Tibial artery (tissue), 4 donors: ENCODE data around the gene ZDHHC12.

ENCODE experiments used
- DNase-seq, 2 donors: peaks; one replicate each; pipeline ENCODE4 v3.0.0-alpha.2; 2019
- H3K27ac ChIP-seq, 2 donors: fragments of 200-600 bp; sonication (generic) in 1 of 2; 1 replicate in 1 of 2; 2 replicates in 1 of 2; pipeline ENCODE4 v1.5.1; 2018 to 2019; ENCODE audit warnings: mild to moderate bottlenecking in 1 of 2
- H3K27me3 ChIP-seq, 2 donors: fragments of 200-600 bp; sonication (generic) in 1 of 2; one replicate each; pipeline versions ENCODE4 v1.5.1 to v1.6.0; 2016 to 2019
- H3K36me3 ChIP-seq, 3 donors: fragments of 200-600 bp; sonication (generic) in 2 of 3; one replicate each; pipeline ENCODE4 v1.5.1; 2016 to 2019; ENCODE audit warnings: mild to moderate bottlenecking in 2 of 3
- H3K4me1 ChIP-seq, 4 donors: fragments of 200-600 bp; sonication (generic) in 2 of 4; 1 replicate in 3 of 4; 2 replicates in 1 of 4; pipeline ENCODE4 v1.5.1; 2016 to 2019
- H3K4me3 ChIP-seq, 2 donors: fragments of 200-600 bp; sonication (generic) in 1 of 2; 1 replicate in 1 of 2; 2 replicates in 1 of 2; pipeline ENCODE4 v1.5.1; 2018 to 2019; ENCODE audit warnings: mild to moderate bottlenecking in 2 of 2
- H3K9me3 ChIP-seq, 3 donors: fragments of 200-600 bp; sonication (generic) in 1 of 3; one replicate each; pipeline ENCODE4 v1.5.1; 2016 to 2019
- intact Hi-C: fragments of 100-400 bp; cut with DNase I; formaldehyde crosslinking; loops from one replicate; pipeline ENCODE4 v1.15.0; 2023; ENCODE audit warnings: low total_unique reads
- TF ChIP-seq, protein P1 (sequence below), 2 experiments: fragments of 200-600 bp in 1 of 2; fragments of 450-650 bp in 1 of 2; IDR thresholded peaks; one replicate each; pipeline ENCODE4 v1.5.1; 2017 to 2019; ENCODE audit warnings: antibody characterized with exemption in 2 of 2, mild to moderate bottlenecking in 1 of 2, moderate library complexity in 1 of 2

Gene ZDHHC12

DNA sequence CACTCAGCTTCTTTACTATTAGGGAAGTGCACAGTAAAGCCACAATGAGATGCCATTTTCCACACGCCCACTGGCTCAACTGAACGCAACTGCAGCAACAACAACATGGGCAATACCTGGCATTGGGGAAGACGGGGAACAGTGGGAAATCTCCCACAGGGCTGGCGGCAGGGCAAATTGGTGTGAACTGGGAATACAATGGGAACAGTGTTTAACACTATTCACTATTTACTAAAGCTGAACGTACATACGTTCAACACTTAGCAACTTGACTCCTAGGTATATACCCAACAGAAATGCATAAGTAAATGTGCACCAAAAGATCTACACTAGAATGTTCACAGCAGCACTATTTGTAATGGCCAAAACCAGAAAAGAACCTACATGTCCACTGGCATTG lies 33.7 kb upstream of the ZDHHC12 start:
- no peaks in the 10 kb centered on the region for H3K9me3 ChIP-seq
- H3K27me3 ChIP-seq, result no peaks in the 10 kb centered on the region
- DNase-seq, result no peak
- H3K4me1 ChIP-seq, result no peaks in the 10 kb centered on the region
- intact Hi-C loops, result no loop called here
- H3K4me3 ChIP-seq, result no peak overlapping the region
- TF ChIP-seq, protein P1, sequence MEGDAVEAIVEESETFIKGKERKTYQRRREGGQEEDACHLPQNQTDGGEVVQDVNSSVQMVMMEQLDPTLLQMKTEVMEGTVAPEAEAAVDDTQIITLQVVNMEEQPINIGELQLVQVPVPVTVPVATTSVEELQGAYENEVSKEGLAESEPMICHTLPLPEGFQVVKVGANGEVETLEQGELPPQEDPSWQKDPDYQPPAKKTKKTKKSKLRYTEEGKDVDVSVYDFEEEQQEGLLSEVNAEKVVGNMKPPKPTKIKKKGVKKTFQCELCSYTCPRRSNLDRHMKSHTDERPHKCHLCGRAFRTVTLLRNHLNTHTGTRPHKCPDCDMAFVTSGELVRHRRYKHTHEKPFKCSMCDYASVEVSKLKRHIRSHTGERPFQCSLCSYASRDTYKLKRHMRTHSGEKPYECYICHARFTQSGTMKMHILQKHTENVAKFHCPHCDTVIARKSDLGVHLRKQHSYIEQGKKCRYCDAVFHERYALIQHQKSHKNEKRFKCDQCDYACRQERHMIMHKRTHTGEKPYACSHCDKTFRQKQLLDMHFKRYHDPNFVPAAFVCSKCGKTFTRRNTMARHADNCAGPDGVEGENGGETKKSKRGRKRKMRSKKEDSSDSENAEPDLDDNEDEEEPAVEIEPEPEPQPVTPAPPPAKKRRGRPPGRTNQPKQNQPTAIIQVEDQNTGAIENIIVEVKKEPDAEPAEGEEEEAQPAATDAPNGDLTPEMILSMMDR (IDR thresholded peaks at IDR 0.05), result no peak
- H3K27ac ChIP-seq, result no peak overlapping the region
- H3K36me3 ChIP-seq, result peaks cover 13 to 38% (median 24%) of the 10 kb centered on the region in 3 donors

DNA sequence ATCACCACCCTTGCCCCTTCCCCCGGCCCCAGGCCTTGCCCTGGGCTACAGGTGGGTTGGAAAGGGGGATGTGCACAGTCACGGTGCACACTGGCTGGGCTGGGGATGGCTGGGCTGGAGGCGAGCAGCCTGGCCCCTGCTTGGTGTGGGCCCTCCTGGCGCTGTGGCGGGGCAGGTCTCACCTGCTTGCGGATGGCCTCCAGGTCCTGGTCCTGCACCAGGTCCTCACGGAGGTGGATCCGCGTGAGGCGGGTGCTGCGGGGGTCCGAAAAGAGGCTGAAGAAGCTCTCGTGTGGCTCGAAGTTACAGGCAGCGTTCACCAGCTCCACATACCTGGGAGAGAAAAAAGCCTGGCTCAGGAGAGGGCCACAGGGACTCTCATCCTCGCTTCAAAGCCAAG lies 29.7 kb upstream of the ZDHHC12 start:
- peaks cover 40 to 64% (median 53%) of the 10 kb centered on the region in 3 donors for H3K36me3 ChIP-seq
- no peak overlapping the region for H3K27ac ChIP-seq
- TF ChIP-seq, protein P1 (IDR thresholded peaks at IDR 0.05), result no peak
- DNase-seq, result no peak
- intact Hi-C loops, result no loop called here
- no peaks in the 10 kb centered on the region for H3K4me1 ChIP-seq
- H3K4me3 ChIP-seq, result no peak overlapping the region
- H3K27me3 ChIP-seq, result no peaks in the 10 kb centered on the region
- H3K9me3 ChIP-seq, result no peaks in the 10 kb centered on the region

DNA sequence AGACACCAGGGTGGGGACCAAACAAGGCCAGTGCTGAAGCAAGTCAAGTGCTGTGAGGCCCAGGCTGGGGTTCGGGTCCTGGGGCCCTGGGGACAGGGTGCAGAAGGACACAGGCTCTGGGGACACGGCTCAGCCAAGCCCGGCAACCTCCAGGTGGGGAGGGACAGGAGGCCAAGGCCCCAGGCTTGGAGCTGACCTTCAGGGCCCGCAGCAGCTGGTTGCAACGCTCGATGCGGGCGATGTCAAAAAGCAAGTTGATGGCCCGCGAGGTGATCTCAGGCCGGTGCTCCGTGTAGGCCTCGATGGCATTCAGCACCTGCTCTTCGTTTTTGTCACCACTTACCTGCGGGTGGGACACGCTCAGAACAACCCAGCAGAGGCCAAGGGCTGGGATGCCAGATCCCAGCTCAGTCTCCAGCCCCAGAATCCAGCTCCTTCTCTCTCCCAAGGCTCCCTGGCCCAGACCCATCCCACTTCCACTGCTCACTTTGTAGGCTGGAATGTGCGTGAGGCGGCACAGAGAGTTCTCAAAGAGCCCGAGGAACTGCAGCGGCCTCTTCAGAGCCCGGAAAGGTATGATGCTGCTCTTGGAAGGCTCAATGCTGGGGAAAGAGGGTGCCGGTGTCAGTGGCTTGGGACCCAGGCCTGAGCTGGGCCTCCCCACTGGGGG lies 27.1 kb upstream of the ZDHHC12 start:
- Histone ChIP-seq H3K27me3 (no peaks in the 10 kb centered on the region), H3K27ac (no peak overlapping the region), H3K4me3 (no peak overlapping the region), H3K4me1 (no peaks in the 10 kb centered on the region), H3K9me3 (no peaks in the 10 kb centered on the region), H3K36me3 (peaks cover 48 to 88% (median 69%) of the 10 kb centered on the region in 3 donors)
- DNase-seq, result no peak
- TF ChIP-seq, protein P1 (IDR thresholded peaks at IDR 0.05), result no peak
- intact Hi-C loops, result no loop called here

DNA sequence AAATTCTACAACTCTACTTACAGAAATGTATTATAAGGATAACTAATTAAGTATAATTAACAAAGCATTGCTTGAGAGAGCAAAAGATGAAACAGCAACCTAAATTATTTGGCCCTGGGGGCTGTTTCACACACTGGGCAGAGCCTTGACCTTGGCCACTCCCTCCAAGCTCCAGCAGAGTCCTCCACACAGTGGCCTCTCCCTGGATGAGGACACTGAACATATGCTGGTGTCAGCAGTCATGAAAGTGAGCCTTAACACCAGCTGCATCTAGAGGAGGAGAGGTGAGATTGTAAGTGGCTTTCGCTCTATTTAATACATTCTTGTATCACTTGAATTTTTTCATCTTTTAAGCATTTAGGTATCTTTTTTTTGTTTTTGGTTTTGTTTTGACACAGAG lies 23.3 kb upstream of the ZDHHC12 start:
- H3K4me3 ChIP-seq, result no peak overlapping the region
- intact Hi-C loops, result no loop called here
- TF ChIP-seq, protein P1 (IDR thresholded peaks at IDR 0.05), result no peak
- no peaks in the 10 kb centered on the region for H3K4me1 ChIP-seq
- no peak overlapping the region for H3K27ac ChIP-seq
- DNase-seq, result no peak
- H3K9me3 ChIP-seq, result no peaks in the 10 kb centered on the region
- H3K27me3 ChIP-seq, result no peaks in the 10 kb centered on the region
- peaks cover 33 to 65% (median 50%) of the 10 kb centered on the region in 3 donors for H3K36me3 ChIP-seq

DNA sequence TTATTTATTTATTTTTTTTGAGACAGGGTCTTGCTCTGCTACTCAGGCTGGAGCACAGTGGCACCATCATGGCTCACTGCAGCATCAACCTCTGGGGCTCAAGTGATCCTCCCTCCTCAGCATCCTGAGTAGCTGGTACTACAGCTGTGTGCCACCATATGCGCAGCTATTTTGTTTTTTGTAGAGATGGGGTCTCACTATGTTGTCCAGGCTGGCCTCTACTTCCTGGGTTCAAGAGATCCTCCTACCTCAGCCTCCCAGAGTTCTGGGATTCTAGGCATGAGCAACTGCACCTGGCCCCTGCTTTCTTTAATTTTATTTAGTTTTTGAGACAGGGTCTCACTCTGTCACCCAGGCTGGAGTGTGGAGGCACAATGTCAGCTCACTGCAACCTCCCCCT lies 19.5 kb upstream of the ZDHHC12 start:
- TF ChIP-seq, protein P1 (IDR thresholded peaks at IDR 0.05), result no peak
- no peaks in the 10 kb centered on the region for H3K9me3 ChIP-seq
- no peaks in the 10 kb centered on the region for H3K27me3 ChIP-seq
- H3K36me3 ChIP-seq, result peaks cover 47 to 73% (median 58%) of the 10 kb centered on the region in 3 donors
- DNase-seq, result no peak
- H3K27ac ChIP-seq, result no peak overlapping the region
- no peak overlapping the region for H3K4me3 ChIP-seq
- intact Hi-C loops, result no loop called here
- H3K4me1 ChIP-seq, result no peaks in the 10 kb centered on the region
